ENCODE results near the gene FAM186B. TPM values are rescaled to one million over a fixed set of nuclear protein-coding genes. Genes with fewer than 3 reads are reported as not detected.

Gene FAM186B
- polyA plus RNA-seq, 4 donors, result 0.47 to 3.8 (median 2.1) TPM

DNA sequence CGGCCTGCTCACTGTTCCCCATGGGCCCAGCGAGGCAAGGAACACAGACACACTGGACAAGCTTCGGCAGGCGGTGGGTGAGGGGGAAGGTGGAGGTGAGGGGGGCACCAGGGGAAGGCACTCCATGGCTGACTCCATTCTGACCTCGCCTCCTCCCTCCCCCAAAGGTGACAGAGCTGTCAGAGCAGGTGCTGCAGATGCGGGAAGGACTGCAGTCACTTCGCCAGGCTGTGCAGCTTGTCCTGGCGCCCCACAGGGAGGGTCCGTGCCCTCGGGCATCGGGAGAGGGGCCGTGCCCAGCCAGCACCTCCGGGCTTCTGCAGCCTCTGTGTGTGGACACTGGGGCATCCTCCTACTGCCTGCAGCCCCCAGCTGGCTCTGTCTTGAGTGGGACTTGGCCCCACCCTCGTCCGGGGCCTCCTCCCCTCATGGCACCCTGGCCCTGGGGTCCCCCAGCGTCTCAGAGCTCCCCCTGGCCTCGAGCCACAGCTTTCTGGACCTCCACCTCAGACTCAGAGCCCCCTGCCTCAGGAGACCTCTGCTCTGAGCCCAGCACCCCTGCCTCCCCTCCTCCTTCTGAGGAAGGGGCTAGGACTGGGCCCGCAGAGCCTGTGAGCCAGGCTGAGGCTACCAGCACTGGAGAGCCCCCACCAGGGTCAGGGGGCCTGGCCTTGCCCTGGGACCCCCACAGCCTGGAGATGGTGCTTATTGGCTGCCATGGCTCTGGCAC is 48.1 kb downstream of the FAM186B start:
- DNase-seq (ENCODE audit: low read depth in 4 of 4, low spot score in 2 of 4), result no peak

DNA sequence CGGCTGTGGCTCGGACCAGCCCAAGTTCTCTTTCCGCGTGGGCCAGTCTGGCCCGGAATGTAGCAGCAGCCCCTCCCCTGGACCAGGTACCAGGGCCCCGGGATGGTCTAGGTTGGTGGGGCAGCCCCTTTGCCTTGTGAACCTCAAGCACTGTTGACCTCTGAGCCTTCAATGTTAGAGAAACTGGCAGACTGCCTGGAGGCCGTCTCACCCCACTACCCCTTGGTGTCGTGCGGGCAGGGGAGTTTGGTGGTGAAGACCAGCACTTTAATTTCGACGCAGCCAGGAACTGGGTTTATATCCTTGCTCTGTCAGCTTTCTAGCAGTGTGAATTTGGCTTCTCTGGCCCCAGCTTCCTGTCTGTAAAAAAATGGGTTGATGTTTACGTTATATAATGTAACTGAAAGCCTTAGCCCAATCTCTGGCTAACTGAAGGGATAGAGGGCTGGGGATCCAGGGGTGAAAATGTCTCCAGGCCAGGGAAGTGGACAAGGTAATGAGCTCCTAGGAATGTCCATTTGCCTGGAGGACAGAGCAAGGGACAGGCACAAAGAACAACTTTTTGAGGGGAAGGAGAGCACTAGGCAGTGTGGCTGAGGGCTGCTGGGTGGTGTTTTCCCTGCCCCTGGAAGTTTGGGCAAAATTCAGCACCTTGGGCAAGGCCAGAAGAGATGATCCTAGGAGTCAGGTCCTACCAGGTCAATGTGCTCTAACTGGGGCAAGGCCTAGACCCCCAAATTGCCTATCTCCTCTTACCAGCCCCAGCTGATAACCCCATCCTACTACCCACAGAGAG is 48.9 kb downstream of the FAM186B start:
- no peak for DNase-seq (ENCODE audit: low read depth in 4 of 4, low spot score in 2 of 4)

DNA sequence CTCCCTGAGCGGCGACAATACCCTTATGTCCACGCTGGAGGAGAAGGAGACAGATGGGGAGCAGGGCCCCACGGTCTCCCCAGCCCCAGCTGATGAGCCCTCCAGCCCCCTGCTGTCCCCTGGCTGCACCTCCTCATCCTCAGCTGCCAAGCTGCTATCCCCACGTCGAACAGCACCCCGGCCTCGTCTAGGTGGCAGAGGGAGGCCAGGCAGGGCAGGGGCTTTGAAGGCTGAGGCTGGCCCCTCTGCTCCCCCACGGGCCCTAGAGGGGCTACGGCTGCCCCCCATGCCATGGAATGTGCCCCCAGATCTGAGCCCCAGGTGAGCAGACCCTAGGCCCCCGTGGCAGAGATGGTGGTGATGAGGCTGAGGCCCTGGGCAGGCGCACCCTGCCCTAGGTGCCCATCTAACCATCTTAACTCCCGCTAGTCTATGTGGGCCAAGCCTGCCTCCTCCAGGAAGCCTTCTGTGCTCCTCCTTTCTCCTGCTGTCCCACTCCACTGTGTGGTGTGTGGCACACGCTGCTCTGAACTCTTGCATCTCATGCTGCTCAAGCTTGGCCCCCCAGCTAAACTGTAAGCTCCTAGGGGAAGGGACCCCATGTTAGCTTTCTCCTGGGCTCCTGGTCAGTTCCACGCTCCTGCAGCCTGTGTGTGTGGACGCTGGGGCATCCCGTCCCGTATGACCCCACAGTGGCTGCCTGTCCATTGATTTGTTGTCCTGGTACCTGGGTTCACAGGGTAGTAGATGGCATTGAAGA is 49.6 kb downstream of the FAM186B start:
- no peak for DNase-seq (ENCODE audit: low read depth in 4 of 4, low spot score in 2 of 4)

DNA sequence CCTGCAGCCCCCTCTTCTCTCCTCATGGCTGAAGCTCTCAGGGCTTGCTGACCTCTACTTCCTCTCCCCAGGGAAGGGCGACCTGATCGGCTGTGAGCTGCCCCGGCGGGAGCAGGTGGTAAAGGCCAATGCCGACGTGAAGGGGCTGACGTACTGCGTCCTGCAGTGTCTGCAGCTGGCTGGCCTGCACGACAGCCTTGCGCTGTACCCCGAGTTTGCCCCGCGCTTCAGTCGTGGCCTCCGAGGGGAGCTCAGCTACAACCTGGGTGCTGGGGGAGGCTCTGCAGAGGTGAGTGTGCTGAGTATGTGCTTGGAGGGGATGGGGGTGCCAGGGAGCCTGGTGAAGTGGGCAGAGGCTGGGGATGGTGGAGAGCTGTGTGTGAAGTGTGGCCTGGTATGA is 51.2 kb downstream of the FAM186B start:
- no peak for DNase-seq (ENCODE audit: low read depth in 4 of 4, low spot score in 2 of 4)

DNA sequence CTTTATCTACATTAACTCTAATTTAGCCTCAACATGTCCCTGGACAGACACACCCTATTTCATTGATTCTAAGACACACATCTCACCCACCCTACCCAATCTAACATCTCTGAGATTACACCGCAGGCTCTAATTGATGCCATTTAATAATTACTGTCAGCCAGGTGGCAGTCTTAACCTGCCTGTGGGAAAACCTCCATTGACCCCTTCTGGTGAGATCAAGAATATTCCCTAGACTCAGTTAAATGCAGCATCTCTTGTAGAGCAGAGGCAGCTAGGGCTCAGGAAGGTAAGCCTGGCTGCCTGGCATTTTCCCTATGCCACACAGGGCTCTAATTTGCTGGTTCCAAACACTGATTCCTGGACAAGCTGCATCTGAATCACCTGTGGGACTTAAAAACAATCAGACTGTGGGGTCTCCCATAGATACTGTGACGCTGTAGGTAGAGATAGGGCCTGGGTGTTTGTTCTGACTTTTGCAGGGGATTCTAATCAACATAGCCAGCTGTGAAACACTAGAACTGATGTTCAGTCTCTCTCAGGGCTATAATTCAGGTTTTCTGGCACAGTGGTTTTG is 51.8 kb downstream of the FAM186B start:
- DNase-seq (ENCODE audit: low read depth in 4 of 4, low spot score in 2 of 4), result no peak

DNA sequence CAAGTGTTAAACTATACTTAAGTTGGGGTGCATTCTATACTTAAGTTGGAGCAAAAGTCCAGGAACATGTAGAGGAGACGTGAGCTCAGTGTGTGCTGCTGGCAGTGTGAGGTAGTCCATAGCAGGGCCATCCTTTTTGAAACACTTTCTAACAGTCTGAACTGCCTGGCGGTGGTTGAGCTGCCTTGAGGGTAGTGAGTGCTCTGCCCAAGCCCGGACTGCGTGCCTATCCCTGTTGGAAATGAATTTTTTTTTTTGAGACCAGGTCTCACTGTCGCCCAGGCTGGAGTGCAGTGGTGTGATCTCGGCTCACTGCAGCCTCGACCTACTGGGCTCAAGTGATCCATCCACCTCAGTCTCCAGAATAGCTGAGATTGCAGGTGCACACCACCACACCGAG is 52.5 kb downstream of the FAM186B start:
- no peak for DNase-seq (ENCODE audit: low read depth in 4 of 4, low spot score in 2 of 4)

DNA sequence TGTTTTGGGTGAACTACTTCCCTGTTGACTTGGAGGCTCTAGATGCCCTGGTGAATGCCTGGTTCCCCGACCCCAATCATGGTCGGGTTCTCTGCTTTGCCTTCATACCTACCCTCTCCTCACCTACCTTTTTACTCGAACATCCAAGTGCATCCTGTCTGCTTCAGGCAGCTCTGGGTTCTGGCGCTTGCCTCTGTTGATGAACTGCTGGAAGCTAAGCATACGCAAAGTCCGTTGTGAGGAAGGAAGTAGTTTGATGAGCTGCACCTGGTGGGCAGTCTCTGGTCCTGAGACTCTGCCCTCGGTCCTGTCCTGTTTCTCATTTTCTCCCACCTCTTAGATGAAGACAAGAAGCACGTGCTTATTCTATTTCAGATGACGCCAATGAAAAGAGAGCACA is 53.0 kb downstream of the FAM186B start:
- no peak for DNase-seq (ENCODE audit: low read depth in 4 of 4, low spot score in 2 of 4)

DNA sequence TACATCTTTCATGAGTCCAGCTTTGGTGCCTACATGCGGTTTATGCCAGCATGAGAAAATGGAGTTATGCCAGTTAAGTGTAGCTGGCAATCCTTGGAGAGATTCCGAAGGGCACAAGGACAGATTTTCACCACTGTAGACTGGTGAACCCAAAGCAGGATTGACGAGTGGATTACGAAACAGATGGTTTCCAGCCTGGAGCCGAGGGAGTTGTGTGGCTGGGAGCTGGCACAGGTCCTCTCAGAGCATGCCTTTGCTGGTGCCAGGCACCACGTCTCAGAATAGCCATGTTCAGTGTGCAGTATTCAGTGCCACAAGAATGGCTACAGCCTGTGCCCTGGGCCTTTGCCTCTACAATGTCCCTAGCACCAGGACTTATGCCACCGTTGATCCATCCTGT is 53.4 kb downstream of the FAM186B start:
- no peak for DNase-seq (ENCODE audit: low read depth in 4 of 4, low spot score in 2 of 4)

DNA sequence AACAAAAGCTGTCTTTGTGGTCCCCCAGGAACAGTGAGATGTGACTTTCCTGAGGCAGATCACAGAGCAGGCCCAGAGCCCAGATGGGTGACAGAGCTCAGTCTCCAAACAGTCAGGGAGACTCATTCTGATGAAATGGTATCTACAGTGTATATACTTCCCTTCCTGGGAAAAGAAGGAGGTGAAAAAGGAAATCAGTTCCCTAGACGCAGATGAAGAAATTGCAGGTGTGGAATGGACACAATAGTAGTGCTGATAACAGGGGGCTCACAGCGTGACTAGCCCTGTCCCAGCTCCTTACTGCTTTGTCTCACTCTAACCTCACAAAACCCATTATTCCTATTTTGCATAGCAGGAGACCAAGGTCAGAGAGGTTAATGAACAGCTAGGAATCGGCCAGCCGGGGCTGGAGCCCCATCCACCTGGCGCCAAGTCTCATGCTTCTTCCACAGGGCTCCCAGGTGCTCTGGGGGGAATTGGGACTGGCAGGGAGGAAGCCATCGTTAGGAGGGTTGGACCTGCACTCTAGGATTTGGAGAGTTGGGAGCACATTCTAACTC is 54.7 kb downstream of the FAM186B start:
- DNase-seq (ENCODE audit: low read depth in 4 of 4, low spot score in 2 of 4), result no peak

DNA sequence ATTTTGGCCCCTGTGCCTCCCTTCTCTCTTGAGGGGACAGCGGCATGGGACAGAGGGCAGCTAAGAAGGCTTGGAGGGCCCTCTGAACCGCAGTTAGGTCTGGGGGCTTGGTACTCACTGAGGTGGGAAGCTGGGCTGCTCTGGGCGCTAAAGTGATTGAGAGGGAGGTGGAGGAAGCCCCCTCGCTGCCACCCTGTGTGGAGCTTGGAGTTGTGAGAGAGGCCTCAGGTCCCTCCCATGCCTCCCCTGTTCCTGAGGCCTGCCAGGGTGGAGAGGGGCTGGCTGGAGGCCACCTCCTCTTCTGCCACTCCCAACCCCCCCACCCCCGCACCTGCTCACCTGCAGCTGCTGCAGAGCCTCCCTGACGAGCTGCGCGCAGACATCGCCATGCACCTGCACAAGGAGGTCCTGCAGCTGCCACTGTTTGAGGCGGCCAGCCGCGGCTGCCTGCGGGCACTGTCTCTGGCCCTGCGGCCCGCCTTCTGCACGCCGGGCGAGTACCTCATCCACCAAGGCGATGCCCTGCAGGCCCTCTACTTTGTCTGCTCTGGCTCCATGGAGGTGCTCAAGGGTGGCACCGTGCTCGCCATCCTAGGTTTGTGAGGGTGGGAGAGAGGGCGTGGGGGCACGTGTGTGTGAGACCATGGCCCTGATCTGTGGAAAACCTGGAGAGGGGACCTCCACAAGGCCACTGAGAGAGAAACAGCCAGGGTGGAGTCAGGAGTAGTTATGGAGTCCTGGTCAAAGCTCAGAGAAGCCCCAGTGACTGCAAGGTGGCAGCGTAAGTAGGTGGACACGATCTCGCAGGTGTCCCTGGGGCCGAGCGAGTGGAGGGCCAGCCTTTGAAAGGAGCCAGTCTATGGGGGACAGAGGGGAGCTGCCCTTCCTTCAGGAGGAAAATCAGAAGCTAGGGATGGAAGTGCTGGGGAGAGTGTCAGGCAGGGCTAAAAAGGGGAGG is 55.4 kb downstream of the FAM186B start:
- no peak for DNase-seq (ENCODE audit: low read depth in 4 of 4, low spot score in 2 of 4)

DNA sequence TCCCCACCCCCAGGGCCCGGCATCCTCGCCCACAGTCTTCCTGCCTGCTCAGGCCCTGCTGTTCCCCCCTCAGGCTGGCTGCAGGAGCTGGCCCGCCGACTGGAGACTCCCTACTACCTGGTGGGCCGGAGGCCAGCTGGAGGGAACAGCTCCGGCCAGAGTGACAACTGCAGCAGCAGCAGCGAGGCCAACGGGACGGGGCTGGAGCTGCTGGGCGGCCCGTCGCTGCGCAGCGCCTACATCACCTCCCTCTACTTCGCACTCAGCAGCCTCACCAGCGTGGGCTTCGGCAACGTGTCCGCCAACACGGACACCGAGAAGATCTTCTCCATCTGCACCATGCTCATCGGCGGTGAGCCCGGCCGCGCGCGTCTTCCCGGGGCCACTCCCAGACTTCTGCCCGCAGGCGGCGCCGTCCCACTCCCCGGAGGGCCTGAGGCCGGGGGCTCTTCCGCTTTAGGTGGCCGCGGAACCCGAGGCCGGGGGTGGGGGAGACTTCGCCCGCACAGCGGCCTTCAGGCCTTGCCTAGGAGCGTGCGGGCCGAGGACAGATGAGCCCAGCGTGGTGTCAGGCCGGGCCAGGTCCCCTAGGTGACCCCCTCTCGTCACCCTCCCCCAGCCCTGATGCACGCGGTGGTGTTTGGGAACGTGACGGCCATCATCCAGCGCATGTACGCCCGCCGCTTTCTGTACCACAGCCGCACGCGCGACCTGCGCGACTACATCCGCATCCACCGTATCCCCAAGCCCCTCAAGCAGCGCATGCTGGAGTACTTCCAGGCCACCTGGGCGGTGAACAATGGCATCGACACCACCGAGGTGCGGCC is 56.4 kb downstream of the FAM186B start:
- DNase-seq (ENCODE audit: low read depth in 4 of 4, low spot score in 2 of 4), result no peak

DNA sequence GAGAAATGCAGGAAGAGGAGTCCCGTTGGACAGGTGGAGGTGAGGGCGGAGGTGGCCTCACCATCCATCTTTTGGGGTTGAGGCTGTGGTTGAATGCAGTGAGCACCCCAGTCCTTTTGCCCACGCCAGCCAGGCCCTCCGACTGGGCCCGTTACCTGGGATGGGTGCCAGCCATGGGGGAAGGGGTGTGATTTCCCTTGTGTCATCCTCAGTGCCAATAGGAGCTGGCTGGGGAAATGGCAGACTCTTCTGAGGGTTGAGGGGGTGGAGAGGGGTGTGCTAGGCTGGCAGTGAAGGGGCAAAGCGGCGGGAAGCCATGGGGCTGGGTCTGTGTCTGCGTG is 57.0 kb downstream of the FAM186B start:
- no peak for DNase-seq (ENCODE audit: low read depth in 4 of 4, low spot score in 2 of 4)

DNA sequence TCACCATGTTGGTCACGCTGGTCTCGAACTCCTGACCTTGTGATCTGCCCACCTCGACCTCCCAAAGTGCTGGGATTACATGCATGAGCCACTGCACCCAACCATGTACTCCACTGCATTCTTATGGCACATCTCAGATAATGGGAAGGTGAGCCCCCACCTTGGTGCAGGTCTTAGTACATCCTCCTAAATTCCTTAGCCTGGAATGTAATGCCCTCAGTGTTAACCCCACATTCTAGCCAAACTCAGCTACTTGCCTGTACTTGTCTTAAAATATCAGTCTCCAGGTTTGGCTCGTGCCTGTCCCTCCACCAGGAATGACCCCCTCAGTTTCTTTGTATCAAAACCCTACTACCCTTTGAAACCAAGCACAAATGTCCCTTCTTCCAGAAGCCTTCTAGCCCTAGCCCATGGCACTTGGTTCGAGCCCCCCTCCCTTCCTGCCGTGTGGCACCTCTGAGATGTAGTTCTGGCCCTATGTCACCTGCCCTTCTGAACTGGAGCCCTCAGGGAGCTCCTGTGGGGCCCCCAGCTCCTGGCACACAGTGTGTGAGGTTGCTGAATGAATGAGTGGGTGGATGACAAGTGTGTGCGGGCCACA is 58.2 kb downstream of the FAM186B start:
- no peak for DNase-seq (ENCODE audit: low read depth in 4 of 4, low spot score in 2 of 4)

DNA sequence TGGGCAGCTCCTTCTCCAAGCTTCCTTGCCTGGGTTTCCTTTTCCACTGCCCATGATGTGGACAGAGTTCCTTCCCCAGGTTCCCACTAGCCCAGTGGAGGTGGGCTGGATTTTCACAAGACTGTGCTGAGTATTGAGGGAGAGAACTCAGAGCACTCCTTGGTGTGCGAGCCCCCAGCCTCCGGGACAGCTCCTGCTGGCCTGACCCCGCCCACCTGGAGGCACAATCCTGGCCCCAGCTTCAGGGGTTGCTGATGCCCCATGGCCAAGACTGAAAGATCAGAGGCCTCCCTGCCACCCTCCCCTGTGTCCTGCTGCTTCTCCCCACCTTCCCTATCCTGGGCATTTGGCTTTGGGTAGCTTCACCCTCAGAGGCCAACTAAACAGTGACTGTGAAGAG is 59.0 kb downstream of the FAM186B start:
- DNase-seq (ENCODE audit: low read depth in 4 of 4, low spot score in 2 of 4), result no peak

DNA sequence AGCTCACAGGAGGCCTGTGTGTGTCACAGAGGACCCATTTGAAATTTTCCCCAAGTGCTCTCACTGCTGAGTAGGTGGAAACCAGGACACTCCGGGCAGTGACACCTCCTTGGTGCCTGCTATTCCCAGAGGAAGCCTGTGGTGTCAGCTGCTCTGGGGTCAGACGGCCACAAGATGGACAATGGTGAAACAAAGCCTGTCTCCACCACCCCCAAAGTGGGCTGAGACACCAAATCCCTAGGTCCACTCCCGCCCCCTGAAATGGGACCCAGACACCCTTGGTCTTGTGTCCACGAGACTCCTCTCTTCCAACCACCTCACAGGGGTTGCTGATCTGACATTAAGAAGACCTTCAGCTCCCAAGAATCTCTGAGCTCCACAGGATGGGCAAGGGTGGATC is 59.6 kb downstream of the FAM186B start:
- DNase-seq (ENCODE audit: low read depth in 4 of 4, low spot score in 2 of 4), result no peak

DNA sequence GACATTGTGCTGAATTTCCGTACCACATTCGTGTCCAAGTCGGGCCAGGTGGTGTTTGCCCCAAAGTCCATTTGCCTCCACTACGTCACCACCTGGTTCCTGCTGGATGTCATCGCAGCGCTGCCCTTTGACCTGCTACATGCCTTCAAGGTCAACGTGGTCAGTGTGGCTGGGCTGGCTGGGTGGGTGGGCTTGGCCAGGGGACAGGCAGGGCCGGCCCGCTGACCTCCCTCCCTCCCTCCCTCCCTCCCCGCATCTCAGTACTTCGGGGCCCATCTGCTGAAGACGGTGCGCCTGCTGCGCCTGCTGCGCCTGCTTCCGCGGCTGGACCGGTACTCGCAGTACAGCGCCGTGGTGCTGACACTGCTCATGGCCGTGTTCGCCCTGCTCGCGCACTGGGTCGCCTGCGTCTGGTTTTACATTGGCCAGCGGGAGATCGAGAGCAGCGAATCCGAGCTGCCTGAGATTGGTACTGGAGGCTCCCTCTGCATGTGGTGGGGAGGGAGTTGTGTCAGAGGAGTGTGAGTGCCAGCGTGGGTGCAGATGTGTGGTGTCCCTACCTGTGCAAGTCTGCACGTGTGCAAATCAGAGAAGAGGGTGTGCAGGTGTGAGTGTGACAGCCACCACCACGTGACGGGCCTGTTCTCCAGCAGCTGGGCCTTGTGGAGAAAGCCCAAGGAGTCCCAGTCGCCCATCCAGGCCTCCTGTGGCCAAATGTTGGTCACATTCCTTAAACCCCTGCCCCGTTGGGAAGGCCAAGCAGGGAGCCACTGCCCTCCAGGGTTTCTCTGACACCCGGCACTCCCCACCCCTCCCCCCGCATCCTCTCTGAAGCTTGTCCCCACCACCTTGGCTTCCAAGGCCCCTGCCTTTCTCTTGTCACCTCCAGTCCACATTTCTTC is 61.3 kb downstream of the FAM186B start:
- DNase-seq (ENCODE audit: low read depth in 4 of 4, low spot score in 2 of 4), result no peak

DNA sequence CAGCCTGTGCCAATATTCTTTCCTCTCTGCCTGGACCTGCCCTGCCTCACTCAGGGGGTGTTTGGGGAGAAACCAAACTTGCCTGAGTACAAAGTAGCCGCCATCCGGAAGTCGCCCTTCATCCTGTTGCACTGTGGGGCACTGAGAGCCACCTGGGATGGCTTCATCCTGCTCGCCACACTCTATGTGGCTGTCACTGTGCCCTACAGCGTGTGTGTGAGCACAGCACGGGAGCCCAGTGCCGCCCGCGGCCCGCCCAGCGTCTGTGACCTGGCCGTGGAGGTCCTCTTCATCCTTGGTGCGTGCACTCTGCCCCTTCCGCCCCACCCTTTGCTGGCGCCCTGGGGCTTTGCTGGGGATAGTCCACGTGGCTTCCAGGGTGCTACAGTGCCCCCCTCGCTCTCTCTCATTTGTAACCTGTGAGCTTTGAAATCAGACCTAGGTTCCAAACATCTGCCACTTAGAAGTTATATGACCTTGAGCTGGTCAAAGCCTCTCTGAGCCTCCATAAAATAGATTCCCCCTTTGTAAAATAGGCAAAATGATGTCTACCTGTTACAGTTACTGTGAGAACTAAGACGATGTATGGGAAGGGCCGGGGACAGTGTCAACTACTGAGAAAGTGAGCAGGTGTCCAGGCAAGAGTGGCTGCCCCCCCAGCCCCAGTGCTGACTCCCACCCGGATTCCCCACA is 62.1 kb downstream of the FAM186B start:
- no peak for DNase-seq (ENCODE audit: low read depth in 4 of 4, low spot score in 2 of 4)
